ENCODE results near the gene DAPK1. TPM values are rescaled to one million over a fixed set of nuclear protein-coding genes. Genes with fewer than 3 reads are reported as not detected.

DAPK1 gene
- total RNA-seq, 1 donor from 2014 or later = 168 TPM

GRCh38 chr9:87694236-87694755 is 196.6 kb downstream of the DAPK1 start:
- Histone ChIP-seq H3K9me3 (no peaks in the 10 kb centered on the region), H3K36me3 (peaks cover 54% of the 10 kb centered on the region), H3K4me3 (no peak overlapping the region), H3K4me1 (no peaks in the 10 kb centered on the region), H3K27ac (no peak overlapping the region), H3K27me3 (no peaks in the 10 kb centered on the region)
- TF ChIP-seq, protein P1, sequence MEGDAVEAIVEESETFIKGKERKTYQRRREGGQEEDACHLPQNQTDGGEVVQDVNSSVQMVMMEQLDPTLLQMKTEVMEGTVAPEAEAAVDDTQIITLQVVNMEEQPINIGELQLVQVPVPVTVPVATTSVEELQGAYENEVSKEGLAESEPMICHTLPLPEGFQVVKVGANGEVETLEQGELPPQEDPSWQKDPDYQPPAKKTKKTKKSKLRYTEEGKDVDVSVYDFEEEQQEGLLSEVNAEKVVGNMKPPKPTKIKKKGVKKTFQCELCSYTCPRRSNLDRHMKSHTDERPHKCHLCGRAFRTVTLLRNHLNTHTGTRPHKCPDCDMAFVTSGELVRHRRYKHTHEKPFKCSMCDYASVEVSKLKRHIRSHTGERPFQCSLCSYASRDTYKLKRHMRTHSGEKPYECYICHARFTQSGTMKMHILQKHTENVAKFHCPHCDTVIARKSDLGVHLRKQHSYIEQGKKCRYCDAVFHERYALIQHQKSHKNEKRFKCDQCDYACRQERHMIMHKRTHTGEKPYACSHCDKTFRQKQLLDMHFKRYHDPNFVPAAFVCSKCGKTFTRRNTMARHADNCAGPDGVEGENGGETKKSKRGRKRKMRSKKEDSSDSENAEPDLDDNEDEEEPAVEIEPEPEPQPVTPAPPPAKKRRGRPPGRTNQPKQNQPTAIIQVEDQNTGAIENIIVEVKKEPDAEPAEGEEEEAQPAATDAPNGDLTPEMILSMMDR (IDR thresholded peaks at IDR 0.05) = no peak
- peak; percentile 27 for ATAC-seq
- no peak for DNase-seq
- intact Hi-C loops (cut with DNase I) = no loop called here

DNA sequence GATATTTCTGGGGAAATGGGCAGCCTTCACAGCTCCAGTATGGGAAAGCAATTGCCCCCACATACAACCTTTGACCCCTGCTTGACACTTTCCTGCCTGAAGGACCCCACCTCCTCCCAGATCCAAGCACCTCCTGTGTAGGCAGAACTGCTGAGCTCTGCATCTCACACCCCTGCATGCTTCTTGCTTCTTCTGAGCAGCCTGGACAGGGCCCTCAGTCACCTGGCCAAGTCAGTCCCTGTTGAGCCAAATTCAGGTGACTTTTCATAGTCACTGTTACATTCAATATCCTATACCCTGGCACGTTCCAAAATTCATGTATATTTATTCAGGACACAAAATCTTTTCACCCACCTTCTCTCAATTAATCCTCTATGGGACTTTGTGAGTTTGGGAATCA is 197.9 kb downstream of the DAPK1 start:
- intact Hi-C loops (cut with DNase I) = no loop called here

GRCh38 chr9:87696641-87697040 is 199.0 kb downstream of the DAPK1 start:
- Histone ChIP-seq H3K27me3 (no peaks in the 10 kb centered on the region), H3K9me3 (no peaks in the 10 kb centered on the region), H3K36me3 (peaks cover 71% of the 10 kb centered on the region), H3K27ac (no peak overlapping the region), H3K4me3 (no peak overlapping the region), H3K4me1 (no peaks in the 10 kb centered on the region)
- intact Hi-C loops (cut with DNase I) = no loop called here
- ATAC-seq (no peak), DNase-seq (no peak)
- TF ChIP-seq, protein P1 (IDR thresholded peaks at IDR 0.05) = no peak

More for the DNA sequence above, 197.9 kb downstream of the DAPK1 start:
- TF ChIP-seq, protein P1 (IDR thresholded peaks at IDR 0.05) = no peak
- Histone ChIP-seq H3K4me3 (no peak overlapping the region), H3K4me1 (no peaks in the 10 kb centered on the region), H3K27ac (no peak overlapping the region), H3K27me3 (no peaks in the 10 kb centered on the region), H3K9me3 (no peaks in the 10 kb centered on the region), H3K36me3 (peaks cover 62% of the 10 kb centered on the region)
- no peak for DNase-seq
- ATAC-seq = no peak

DNA sequence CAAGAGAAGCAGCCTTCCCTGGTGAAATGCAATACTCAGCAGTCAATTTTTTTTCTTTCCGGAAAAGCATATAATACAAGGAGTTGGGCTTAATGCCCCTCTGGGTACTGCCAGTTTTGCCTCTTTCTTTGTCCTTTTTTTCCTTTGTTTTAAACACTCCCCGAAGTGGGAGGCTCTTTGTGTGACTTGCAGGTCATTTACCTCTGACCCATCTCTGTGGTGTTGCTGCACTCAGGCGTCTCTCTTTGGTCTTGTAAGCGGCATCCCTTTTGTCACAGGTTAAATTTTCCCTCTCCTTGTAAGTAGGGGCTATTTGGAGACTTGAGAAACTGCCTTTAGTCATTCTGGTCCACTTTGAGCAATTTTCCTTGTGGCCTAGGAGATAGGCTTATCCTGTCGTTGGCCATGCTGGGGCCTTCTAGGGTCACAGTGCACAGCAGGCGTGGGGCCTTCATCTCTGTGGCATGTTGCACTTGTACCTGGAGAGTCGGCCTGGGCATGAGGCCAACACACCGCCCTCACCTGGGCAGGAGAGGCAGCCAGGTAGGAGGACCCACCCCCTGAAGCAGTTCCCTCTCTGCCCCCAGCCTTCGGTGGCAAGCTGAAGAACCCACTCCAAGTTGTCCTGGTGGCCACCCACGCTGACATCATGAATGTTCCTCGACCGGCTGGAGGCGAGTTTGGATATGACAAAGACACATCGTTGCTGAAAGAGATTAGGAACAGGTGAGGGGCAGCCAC is 200.6 kb downstream of the DAPK1 start:
- no peak overlapping the region for H3K27ac ChIP-seq
- no peaks in the 10 kb centered on the region for H3K9me3 ChIP-seq
- peaks cover 84% of the 10 kb centered on the region for H3K36me3 ChIP-seq
- TF ChIP-seq, protein P1 (IDR thresholded peaks at IDR 0.05) = no peak
- no peaks in the 10 kb centered on the region for H3K27me3 ChIP-seq
- DNase-seq = peak; percentile 86
- peak; percentile 86 for ATAC-seq
- intact Hi-C loops (cut with DNase I) = no loop called here
- no peaks in the 10 kb centered on the region for H3K4me1 ChIP-seq
- H3K4me3 ChIP-seq = no peak overlapping the region

DNA sequence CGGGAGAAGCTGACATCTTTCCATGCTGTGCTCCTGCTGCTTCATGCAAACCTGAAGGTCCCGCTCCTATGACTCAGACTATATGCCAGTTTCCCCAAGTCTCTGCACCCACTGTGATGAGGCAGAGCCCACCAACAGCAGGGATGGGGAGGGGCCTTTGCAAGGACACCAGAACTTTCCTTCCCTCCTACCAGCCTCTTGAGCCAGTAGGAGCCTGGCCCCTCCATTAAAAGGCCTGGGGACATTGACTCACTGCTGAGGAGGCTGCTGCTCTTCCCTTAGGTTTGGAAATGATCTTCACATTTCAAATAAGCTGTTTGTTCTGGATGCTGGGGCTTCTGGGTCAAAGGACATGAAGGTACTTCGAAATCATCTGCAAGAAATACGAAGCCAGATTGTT is 202.2 kb downstream of the DAPK1 start:
- intact Hi-C loops (cut with DNase I) = no loop called here
- DNase-seq = no peak

More for the DNA sequence above, 202.2 kb downstream of the DAPK1 start:
- H3K4me3 ChIP-seq = no peak overlapping the region
- H3K36me3 ChIP-seq = peaks cover 91% of the 10 kb centered on the region
- TF ChIP-seq, protein P1 (IDR thresholded peaks at IDR 0.05) = no peak
- H3K27me3 ChIP-seq = no peaks in the 10 kb centered on the region
- no peaks in the 10 kb centered on the region for H3K9me3 ChIP-seq
- H3K4me1 ChIP-seq = no peaks in the 10 kb centered on the region
- no peak for ATAC-seq
- H3K27ac ChIP-seq = no peak overlapping the region

Data from upper lobe of right lung (tissue), 1 donor.